ENCODE measurements around the gene TELO2. TPM values are rescaled to one million over a fixed set of nuclear protein-coding genes. Genes with fewer than 3 reads are reported as not detected.

The TELO2 gene
- total RNA-seq, 1 donor from 2014 or later: 110 TPM

DNA sequence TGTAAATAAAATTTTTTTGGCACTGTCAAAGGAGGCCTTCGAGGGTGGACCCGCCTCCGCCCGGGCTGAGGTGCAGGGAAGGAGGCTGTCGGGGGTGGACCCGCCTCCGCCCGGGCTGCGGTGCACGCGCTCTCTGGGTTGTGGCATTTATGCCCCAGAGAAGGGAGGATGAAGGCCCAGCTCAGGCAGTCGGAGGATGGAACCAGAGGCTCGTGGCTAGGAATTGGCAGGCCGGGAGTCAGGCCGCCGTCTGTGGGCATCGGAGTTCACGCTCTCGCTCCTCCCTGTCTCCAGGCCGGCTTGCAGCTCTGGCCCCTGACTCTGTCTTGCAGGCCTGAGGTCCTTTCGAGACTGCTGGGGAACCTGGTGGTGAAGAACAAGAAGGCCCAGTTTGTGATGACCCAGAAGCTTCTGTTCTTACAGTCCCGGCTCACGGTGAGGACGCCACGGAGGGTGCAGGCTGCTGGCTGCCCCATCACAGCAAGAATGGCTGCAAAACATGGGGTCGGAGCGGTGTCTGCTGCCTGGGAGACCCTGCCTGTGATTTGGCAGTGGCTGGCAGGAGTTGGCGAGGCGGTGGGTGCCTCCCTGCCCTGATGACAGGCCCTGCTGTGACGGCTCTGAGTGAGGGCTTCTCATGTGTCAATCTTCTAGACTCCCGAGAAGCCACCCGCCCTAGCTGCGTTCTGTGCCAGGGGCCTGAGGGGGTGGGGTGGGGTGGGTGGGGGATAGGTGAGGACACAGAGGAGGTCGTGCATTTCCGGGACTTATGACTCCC is 5.9 kb downstream of the TELO2 start:
- no peak for DNase-seq (ENCODE audit: low spot score in 2 of 2)
- Histone ChIP-seq H3K4me3 (no peak overlapping the region), H3K9me3 (no peaks in the 10 kb centered on the region), H3K27ac (no peak overlapping the region), H3K4me1 (peaks cover 0 to 8% of the 10 kb centered on the region in 2 donors), H3K27me3 (no peaks in the 10 kb centered on the region), H3K36me3 (peaks cover 72 to 85% of the 10 kb centered on the region in 2 donors)
- TF ChIP-seq, protein P1, sequence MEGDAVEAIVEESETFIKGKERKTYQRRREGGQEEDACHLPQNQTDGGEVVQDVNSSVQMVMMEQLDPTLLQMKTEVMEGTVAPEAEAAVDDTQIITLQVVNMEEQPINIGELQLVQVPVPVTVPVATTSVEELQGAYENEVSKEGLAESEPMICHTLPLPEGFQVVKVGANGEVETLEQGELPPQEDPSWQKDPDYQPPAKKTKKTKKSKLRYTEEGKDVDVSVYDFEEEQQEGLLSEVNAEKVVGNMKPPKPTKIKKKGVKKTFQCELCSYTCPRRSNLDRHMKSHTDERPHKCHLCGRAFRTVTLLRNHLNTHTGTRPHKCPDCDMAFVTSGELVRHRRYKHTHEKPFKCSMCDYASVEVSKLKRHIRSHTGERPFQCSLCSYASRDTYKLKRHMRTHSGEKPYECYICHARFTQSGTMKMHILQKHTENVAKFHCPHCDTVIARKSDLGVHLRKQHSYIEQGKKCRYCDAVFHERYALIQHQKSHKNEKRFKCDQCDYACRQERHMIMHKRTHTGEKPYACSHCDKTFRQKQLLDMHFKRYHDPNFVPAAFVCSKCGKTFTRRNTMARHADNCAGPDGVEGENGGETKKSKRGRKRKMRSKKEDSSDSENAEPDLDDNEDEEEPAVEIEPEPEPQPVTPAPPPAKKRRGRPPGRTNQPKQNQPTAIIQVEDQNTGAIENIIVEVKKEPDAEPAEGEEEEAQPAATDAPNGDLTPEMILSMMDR (IDR thresholded peaks at IDR 0.05): no peak
- intact Hi-C loops (cut with DNase I): no loop called here

DNA sequence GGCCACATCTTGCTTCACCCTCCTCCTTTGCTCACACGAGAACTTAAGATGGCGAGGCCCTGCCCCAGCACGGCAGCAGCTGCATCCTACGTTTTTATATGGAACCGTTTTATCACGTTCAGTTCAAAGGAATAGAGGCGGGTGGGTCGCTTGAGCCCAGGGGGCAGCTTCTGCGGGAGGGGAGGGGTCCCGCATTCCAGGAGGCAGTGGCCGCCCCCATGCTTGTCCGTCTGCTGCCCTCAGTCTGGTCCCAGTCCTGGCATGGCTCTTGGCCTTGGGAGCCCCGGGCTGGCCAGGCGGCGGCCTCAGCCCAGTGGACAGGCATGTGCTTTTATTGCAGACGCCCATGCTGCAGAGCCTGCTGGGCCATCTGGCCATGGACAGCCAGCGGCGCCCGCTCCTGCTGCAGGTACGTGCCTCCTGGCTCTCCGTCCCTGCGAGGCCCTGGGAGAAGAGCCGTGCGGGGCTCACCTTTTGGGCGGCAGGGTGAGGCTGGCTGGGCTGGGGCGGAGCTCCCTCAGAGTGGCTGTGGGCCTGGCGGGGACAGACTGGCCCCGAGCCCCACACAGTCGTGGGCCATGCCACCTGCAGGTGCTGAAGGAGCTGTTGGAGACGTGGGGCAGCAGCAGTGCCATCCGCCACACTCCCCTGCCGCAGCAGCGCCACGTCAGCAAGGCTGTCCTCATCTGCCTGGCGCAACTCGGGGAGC is 6.8 kb downstream of the TELO2 start:
- intact Hi-C loops (cut with DNase I): no loop called here
- H3K9me3 ChIP-seq: no peaks in the 10 kb centered on the region
- H3K4me3 ChIP-seq: no peak overlapping the region
- no peak for DNase-seq (ENCODE audit: low spot score in 2 of 2)
- H3K27ac ChIP-seq: no peak overlapping the region
- TF ChIP-seq, protein P1 (IDR thresholded peaks at IDR 0.05): no peak
- peaks cover 74 to 84% of the 10 kb centered on the region in 2 donors for H3K36me3 ChIP-seq
- no peaks in the 10 kb centered on the region for H3K27me3 ChIP-seq
- no peaks in the 10 kb centered on the region for H3K4me1 ChIP-seq

DNA sequence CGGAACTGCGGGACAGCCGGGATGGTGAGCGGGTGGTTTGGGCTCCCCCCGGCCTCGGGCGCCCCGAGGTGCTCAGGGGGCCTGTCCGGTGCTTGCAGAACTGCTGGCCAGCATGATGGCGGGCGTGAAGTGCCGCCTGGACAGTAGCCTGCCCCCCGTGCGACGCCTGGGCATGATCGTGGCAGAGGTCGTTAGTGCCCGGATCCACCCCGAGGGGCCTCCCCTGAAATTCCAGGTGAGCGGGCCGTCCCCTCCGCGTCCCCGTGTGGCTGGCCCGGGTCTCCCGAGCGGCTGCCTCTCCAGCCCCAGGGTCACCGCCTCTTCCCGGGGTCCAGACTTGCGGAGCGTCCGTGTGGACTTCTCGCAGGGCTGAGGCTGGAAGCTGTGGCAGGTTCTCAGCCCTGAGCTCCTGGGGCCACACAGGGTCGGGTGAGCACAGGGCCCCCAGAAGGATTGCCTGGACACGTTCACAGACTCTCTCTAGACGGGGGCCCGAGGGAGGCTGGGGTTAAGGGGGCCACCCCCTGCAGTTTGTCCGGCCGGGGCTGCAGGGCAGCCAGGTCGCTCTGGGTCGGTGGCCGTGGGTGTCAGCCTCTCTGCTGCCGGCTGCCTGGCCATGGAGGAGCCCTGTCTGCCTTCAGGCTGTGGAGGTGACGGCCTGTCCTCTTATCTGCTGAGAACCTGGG is 7.4 kb downstream of the TELO2 start:
- no peak overlapping the region for H3K4me3 ChIP-seq
- no peak for DNase-seq (ENCODE audit: low spot score in 2 of 2)
- TF ChIP-seq, protein P1 (IDR thresholded peaks at IDR 0.05): no peak
- H3K9me3 ChIP-seq: no peaks in the 10 kb centered on the region
- intact Hi-C loops (cut with DNase I): no loop called here
- no peak overlapping the region for H3K27ac ChIP-seq
- H3K36me3 ChIP-seq: peaks cover 73 to 81% of the 10 kb centered on the region in 2 donors
- no peaks in the 10 kb centered on the region for H3K4me1 ChIP-seq
- no peaks in the 10 kb centered on the region for H3K27me3 ChIP-seq

DNA sequence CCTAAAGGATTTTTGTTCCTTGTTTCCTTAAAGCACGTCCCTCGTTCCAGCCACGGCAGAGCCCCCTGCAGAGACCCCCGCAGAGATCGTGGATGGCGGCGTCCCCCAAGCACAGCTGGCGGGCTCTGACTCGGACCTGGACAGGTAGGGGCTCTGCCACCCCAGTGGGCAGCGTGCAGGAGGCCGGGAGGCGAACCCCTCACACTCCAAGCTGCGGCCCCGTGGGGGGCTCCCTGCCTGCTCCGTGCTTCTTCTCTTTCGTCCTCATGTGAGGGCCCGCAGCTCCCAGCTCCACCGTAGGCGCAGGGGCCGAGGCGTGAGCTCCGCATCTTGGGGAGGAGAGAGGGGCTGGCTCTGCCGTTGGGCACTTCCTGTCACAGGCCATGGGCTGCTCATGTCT is 8.5 kb downstream of the TELO2 start:
- TF ChIP-seq, protein P1 (IDR thresholded peaks at IDR 0.05): no peak

DNA sequence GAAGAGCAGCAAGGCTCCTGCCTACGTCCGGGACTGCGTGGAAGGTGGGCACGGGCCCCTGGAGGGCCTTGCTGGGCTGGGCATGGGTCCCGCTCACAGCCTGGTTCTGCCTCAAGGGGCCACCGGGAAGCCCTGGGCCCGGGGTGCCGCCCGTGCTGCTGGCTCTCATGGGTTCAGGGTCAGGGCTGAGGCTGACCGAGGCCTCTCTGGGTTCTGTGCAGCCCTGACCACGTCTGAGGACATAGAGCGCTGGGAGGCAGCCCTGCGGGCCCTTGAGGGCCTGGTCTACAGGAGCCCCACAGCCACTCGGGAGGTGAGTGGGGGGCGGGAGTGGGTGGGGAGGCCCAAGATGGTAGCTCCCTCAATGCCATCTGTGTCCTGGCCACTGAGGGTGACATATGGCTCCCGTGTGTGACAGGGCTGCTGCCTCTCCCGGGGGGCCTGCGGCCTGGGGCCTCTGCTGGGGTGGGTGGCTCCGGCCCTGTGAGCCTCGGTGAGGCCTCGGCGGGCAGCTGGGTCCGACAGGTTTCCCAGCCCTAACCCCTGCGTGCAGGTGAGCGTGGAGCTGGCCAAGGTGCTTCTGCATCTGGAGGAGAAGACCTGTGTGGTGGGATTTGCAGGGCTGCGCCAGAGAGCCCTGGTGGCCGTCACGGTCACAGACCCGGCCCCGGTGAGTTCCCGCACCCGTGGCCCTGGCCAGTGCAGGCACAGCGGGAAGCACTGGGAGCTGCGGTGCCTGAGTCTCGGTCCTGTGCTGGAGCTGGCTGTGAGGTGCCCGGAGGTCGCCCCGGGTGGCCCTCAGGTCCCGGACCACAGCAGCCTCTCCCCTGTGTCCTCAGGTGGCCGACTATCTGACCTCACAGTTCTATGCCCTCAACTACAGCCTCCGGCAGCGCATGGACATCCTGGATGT is 9.2 kb downstream of the TELO2 start:
- H3K27me3 ChIP-seq: no peaks in the 10 kb centered on the region
- no peak overlapping the region for H3K27ac ChIP-seq
- no peaks in the 10 kb centered on the region for H3K4me1 ChIP-seq
- DNase-seq (ENCODE audit: low spot score in 2 of 2): no peak
- H3K4me3 ChIP-seq: no peak overlapping the region
- H3K36me3 ChIP-seq: peaks cover 68% of the 10 kb centered on the region in 2 donors
- no peaks in the 10 kb centered on the region for H3K9me3 ChIP-seq
- intact Hi-C loops (cut with DNase I): no loop called here
- TF ChIP-seq, protein P1 (IDR thresholded peaks at IDR 0.05): no peak

More for the DNA sequence above, 8.5 kb downstream of the TELO2 start:
- Histone ChIP-seq H3K36me3 (peaks cover 71 to 75% of the 10 kb centered on the region in 2 donors), H3K4me3 (no peak overlapping the region), H3K27me3 (no peaks in the 10 kb centered on the region), H3K27ac (no peak overlapping the region), H3K4me1 (no peaks in the 10 kb centered on the region), H3K9me3 (no peaks in the 10 kb centered on the region)
- DNase-seq (ENCODE audit: low spot score in 2 of 2): no peak
- intact Hi-C loops (cut with DNase I): no loop called here
